ENCODE results near the gene SH3RF1. TPM values are rescaled to one million over a fixed set of nuclear protein-coding genes. Genes with fewer than 3 reads are reported as not detected.

SH3RF1 gene
- total and polyA plus RNA-seq, 2 of the 8 experiments (the other 6 are each of a cell fraction or from before 2014, with no cell fraction given), result 6.9 to 15.1 TPM

- TF ChIP-seq CHD7 (IDR thresholded peaks at IDR 0.05; ENCODE audit: insufficient replicate concordance, low read length), result no peak
- TF ChIP-seq POU5F1 (IDR thresholded peaks at IDR 0.05; ENCODE audit: low read depth, low read length), result no peak
Observed at GRCh38 chr4:169188204-169188603, 82.6 kb downstream of the SH3RF1 start (continued).
